Body of pancreas (tissue), 4 donors: ENCODE results near the gene WWTR1. TPM values are rescaled to one million over a fixed set of nuclear protein-coding genes. Genes with fewer than 3 reads are reported as not detected.

Experiments used
- ATAC-seq: fragments of 150-250 bp; one replicate; pipeline ENCODE4 v1.9.1; 2016
- DNase-seq, 4 donors: peaks; one replicate each; pipeline ENCODE4 v3.0.0-alpha.2; 2019
- H3K27ac ChIP-seq, 4 donors: fragments of 200-600 bp; sonication (generic); 1 replicate in 3 of 4; 2 replicates in 1 of 4; pipeline versions ENCODE4 v1.5.1 to v1.6.1; 2016 to 2019; ENCODE audit warnings: mild to moderate bottlenecking in 1 of 4, mixed read lengths in 1 of 4, moderate library complexity in 1 of 4
- H3K27me3 ChIP-seq, 2 donors: fragments of 200-600 bp; sonication (generic); one replicate each; pipeline ENCODE4 v1.6.0; 2016; ENCODE audit warnings: mild to moderate bottlenecking in 1 of 2
- H3K36me3 ChIP-seq, 2 donors: fragments of 200-600 bp; sonication (generic); replicated peaks in 1 of 2; 2 replicates each; pipeline ENCODE4 v1.5.1; 2016; ENCODE audit warnings: low read depth in 2 of 2; ENCODE audit not compliant: insufficient read depth in 1 of 2
- H3K4me1 ChIP-seq: fragments of 200-600 bp; sonication (generic); one replicate; pipeline ENCODE4 v1.6.0; 2016
- H3K4me3 ChIP-seq, 2 donors: fragments of 200-600 bp; sonication (generic); 1 replicate in 1 of 2; 2 replicates in 1 of 2; pipeline ENCODE4 v1.5.1; 2016 to 2019
- H3K9me3 ChIP-seq, 3 donors: fragments of 200-600 bp; sonication (generic); 1 replicate in 2 of 3; 2 replicates in 1 of 3; pipeline ENCODE4 v1.5.1; 2016
- CTCF ChIP-seq, 7 experiments: fragments of 450-650 bp in 4 of 7; fragments of 200-600 bp in 3 of 7; sonication (generic) in 3 of 7; IDR thresholded peaks; one replicate each; pipeline ENCODE4 v1.5.1; 2016 to 2019; ENCODE audit warnings: antibody characterized with exemption in 7 of 7
- POLR2A ChIP-seq, 3 donors: fragments of 450-650 bp; IDR thresholded peaks; one replicate each; pipeline ENCODE4 v1.6.1; 2016; ENCODE audit warnings: antibody characterized with exemption in 3 of 3, mild to moderate bottlenecking in 2 of 3
- WGBS, 2 donors: methylation state at CpG; one replicate each; pipeline ENCODE4 v1.1.5; 2017; 5-methylcytosine and 5-hydroxymethylcytosine counted together
- intact Hi-C: fragments of 100-400 bp; cut with DNase I; formaldehyde crosslinking; loops from one replicate; pipeline ENCODE4 v1.15.1; 2023
- total RNA-seq, 2 donors: library from RNA; depleted of rRNA; stranded (reverse); fragments of >200 nt; gene quantifications; one replicate each; pipeline ENCODE4 v1.1.0, GENCODE V29; 2016

Gene WWTR1
- total RNA-seq, 2 donors from 2014 or later = 46.2 to 64.3 TPM

DNA sequence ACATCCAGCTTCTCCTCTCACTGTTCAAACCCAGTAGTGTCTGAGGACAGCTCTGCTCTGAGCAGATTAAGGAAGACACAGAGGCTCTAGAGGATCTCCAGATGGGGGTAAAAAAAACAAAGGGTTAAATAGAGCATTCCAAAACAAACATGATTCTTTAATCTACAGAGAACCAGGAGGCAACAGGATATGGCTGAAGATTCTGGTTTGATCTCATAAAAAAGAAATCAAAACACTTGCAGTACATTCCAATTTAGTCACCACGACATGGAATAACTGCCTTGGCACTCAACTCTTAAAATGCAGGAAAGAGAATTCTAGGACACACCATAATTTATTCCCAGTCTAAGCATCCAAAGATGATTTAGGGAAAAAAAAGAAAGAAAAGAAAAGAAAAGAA is 151.3 kb downstream of the WWTR1 start:
- no peak for TF ChIP-seq POLR2A (IDR thresholded peaks at IDR 0.05)
- no peak for TF ChIP-seq CTCF (IDR thresholded peaks at IDR 0.05)
- H3K27ac ChIP-seq = no peak overlapping the region
- H3K36me3 ChIP-seq = no peaks in the 10 kb centered on the region
- WGBS, 2 donors = 46 to 68% methylated on average over 1 of the region's 1 CpG
- H3K4me1 ChIP-seq = peaks cover 13% of the 10 kb centered on the region
- H3K4me3 ChIP-seq = no peak overlapping the region
- no peaks in the 10 kb centered on the region for H3K9me3 ChIP-seq
- intact Hi-C loops = no loop called here
- DNase-seq (no peak), ATAC-seq (no peak)
- no peaks in the 10 kb centered on the region for H3K27me3 ChIP-seq

DNA sequence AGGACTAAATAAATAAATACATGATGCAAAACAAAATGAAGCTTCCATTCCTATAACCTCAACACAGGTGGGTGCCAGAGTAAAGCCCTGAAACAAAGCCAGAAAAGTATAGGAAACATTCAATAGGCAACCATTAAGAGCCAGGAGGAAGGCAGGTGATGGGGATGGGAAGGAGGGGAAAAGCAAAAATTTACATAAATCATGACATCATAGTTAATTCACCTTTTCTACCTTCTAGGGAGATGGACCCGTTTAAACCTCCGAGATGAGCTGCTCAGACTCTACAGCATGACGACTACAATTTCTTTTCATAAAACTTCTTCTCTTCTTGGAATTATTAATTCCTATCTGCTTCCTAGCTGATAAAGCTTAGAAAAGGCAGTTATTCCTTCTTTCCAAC is 155.4 kb downstream of the WWTR1 start:
- Histone ChIP-seq H3K4me3 (no peak overlapping the region), H3K4me1 (peaks cover 4% of the 10 kb centered on the region), H3K36me3 (no peaks in the 10 kb centered on the region), H3K27me3 (no peaks in the 10 kb centered on the region), H3K27ac (no peak overlapping the region), H3K9me3 (no peaks in the 10 kb centered on the region)
- DNase-seq = no peak
- intact Hi-C loops = no loop called here
- WGBS, 2 donors = 64 to 73% methylated on average over 3 of the region's 3 CpGs
- TF ChIP-seq CTCF (IDR thresholded peaks at IDR 0.05) (no peak), POLR2A (IDR thresholded peaks at IDR 0.05) (no peak)
- no peak for ATAC-seq

DNA sequence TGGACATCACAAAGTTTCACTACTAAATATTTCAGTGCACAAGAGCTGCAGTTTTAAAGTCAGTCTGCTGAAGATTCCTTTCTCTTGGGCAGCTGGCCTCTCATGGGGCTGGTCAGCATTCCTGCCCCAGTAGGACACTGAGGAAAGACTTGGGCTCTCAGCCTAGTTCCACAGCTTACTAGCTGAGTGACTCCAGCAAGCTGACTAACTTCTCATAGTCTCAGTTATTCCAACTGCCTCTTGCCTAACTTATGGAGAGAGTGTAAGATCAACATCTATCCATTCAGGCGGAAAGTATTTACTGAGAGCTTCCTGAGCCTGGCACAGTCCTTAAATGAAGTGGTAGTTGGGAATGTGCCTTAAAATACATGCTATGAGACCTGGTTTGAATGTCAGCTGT is 156.3 kb downstream of the WWTR1 start:
- TF ChIP-seq CTCF (IDR thresholded peaks at IDR 0.05) = no peak
- no peak for TF ChIP-seq POLR2A (IDR thresholded peaks at IDR 0.05)
- intact Hi-C loops = no loop called here
- no peak for DNase-seq
- Histone ChIP-seq H3K36me3 (no peaks in the 10 kb centered on the region), H3K27ac (no peak overlapping the region), H3K4me1 (no peaks in the 10 kb centered on the region), H3K9me3 (no peaks in the 10 kb centered on the region), H3K4me3 (no peak overlapping the region), H3K27me3 (no peaks in the 10 kb centered on the region)
- 85 to 100% methylated on average over 1 of the region's 1 CpG for WGBS, 2 donors
- ATAC-seq = no peak

GRCh38 chr3:149497966-149498670 is 159.7 kb downstream of the WWTR1 start:
- 47 to 53% methylated on average over 4 of the region's 4 CpGs for WGBS, 2 donors
- no peaks in the 10 kb centered on the region for H3K27me3 ChIP-seq
- no peaks in the 10 kb centered on the region for H3K36me3 ChIP-seq
- no peak overlapping the region for H3K4me3 ChIP-seq
- intact Hi-C loops = no loop called here
- ATAC-seq (no peak), DNase-seq (no peak)
- H3K4me1 ChIP-seq = no peaks in the 10 kb centered on the region
- H3K27ac ChIP-seq = no peak overlapping the region
- no peaks in the 10 kb centered on the region for H3K9me3 ChIP-seq
- TF ChIP-seq CTCF (IDR thresholded peaks at IDR 0.05) (no peak), POLR2A (IDR thresholded peaks at IDR 0.05) (no peak)

- no peak for DNase-seq
- ATAC-seq = no peak
- Histone ChIP-seq H3K9me3 (no peaks in the 10 kb centered on the region), H3K27me3 (no peaks in the 10 kb centered on the region), H3K4me1 (no peaks in the 10 kb centered on the region), H3K4me3 (no peak overlapping the region), H3K27ac (no peak overlapping the region), H3K36me3 (no peaks in the 10 kb centered on the region)
- intact Hi-C loops = no loop called here
- TF ChIP-seq POLR2A (IDR thresholded peaks at IDR 0.05) (no peak), CTCF (IDR thresholded peaks at IDR 0.05) (no peak)
- WGBS, 2 donors = 84 to 89% methylated on average over 4 of the region's 4 CpGs
Observed at GRCh38 chr3:149496891-149497290, 160.9 kb downstream of the WWTR1 start.
